HL-60 (cell line): ENCODE measurements around the gene RUNX3.

ENCODE experiments used
- DNase-seq, 2 experiments: peaks; one replicate each; pipeline ENCODE4 v3.0.0-alpha.2; 2010 to 2020; ENCODE audit warnings: low read depth in 1 of 2, low spot score in 1 of 2
- H3K27ac ChIP-seq: fragments of 250-450 bp; sonication (Bioruptor Pico); replicated peaks from 2 replicates; pipeline ENCODE4 v1.5.1; 2020; ENCODE audit warnings: mild to moderate bottlenecking, moderate library complexity
- H3K27me3 ChIP-seq: fragments of 250-450 bp; sonication (Bioruptor Pico); 2 replicates; pipeline ENCODE4 v1.5.1; 2021; ENCODE audit warnings: mild to moderate bottlenecking, moderate library complexity; ENCODE audit not compliant: insufficient read depth, poor library complexity, severe bottlenecking
- H3K4me3 ChIP-seq: replicated peaks from 2 replicates; pipeline ENCODE4 v1.5.1; 2011; ENCODE audit warnings: mild to moderate bottlenecking, control low read depth, low read length; ENCODE audit not compliant: insufficient read depth
- GABPA ChIP-seq: IDR thresholded peaks from 2 replicates; pipeline ENCODE4 v1.6.1; 2012; ENCODE audit warnings: low read depth
- POLR2AphosphoS5 ChIP-seq: IDR thresholded peaks from 2 replicates; pipeline ENCODE4 v1.6.1; 2012; ENCODE audit warnings: low read depth
- SPI1 ChIP-seq: IDR thresholded peaks from 2 replicates; pipeline ENCODE4 v1.6.1; 2012; ENCODE audit warnings: low read depth, mild to moderate bottlenecking, borderline replicate concordance
- TF ChIP-seq, protein P1 (sequence below): IDR thresholded peaks from one replicate; pipeline ENCODE4 v1.5.1; 2011; ENCODE audit warnings: low read length, control low read depth, inconsistent platforms; ENCODE audit not compliant: insufficient read depth
- TF ChIP-seq, protein P2 (sequence below): IDR thresholded peaks from 2 replicates; pipeline ENCODE4 v1.6.1; 2012; ENCODE audit warnings: low read depth; ENCODE audit not compliant: insufficient replicate concordance

RUNX3 gene

DNA sequence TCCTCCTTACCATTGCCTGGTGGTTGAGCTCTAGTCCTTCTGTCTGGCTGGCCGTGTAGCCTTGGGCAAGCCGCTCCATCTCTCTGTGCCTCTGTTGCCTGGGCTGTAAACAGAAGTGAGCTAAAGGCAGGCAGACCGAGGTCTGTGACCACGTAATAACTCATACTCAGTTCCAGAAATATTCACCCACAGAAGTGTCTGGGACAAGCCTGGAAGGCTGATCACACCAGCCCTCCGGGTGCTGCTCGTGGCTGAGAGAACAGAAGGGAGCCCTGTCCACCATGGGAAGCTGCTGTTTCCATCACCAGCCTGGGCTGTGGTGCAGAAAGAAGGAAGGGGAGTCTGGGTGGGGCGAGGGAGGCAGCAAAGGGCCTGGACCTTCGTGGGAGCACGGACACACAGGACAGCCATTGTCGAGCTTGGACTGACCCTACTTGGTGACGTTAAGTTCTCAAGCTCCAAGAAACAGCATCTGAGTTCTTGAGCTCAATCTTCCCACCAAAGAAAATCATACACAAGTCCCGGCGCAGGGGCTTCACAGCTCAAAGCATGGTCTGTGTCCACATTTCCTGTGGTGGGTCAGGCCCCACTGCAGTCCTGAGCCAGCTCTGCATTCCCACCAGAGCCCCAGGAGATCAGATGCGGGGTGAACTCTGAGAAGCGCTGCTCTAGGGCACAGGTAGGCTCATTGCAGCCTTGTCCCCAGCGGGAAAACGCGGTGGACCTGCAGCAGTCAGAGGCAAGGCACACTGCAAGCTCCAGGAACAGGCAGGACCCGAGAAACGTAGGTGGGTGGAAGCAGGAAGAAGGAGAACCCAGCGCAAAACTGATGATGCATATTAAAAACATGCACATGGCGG lies 61.8 kb downstream of the RUNX3 start:
- TF ChIP-seq, protein P1, sequence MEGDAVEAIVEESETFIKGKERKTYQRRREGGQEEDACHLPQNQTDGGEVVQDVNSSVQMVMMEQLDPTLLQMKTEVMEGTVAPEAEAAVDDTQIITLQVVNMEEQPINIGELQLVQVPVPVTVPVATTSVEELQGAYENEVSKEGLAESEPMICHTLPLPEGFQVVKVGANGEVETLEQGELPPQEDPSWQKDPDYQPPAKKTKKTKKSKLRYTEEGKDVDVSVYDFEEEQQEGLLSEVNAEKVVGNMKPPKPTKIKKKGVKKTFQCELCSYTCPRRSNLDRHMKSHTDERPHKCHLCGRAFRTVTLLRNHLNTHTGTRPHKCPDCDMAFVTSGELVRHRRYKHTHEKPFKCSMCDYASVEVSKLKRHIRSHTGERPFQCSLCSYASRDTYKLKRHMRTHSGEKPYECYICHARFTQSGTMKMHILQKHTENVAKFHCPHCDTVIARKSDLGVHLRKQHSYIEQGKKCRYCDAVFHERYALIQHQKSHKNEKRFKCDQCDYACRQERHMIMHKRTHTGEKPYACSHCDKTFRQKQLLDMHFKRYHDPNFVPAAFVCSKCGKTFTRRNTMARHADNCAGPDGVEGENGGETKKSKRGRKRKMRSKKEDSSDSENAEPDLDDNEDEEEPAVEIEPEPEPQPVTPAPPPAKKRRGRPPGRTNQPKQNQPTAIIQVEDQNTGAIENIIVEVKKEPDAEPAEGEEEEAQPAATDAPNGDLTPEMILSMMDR, result no peak
- TF ChIP-seq, protein P2, sequence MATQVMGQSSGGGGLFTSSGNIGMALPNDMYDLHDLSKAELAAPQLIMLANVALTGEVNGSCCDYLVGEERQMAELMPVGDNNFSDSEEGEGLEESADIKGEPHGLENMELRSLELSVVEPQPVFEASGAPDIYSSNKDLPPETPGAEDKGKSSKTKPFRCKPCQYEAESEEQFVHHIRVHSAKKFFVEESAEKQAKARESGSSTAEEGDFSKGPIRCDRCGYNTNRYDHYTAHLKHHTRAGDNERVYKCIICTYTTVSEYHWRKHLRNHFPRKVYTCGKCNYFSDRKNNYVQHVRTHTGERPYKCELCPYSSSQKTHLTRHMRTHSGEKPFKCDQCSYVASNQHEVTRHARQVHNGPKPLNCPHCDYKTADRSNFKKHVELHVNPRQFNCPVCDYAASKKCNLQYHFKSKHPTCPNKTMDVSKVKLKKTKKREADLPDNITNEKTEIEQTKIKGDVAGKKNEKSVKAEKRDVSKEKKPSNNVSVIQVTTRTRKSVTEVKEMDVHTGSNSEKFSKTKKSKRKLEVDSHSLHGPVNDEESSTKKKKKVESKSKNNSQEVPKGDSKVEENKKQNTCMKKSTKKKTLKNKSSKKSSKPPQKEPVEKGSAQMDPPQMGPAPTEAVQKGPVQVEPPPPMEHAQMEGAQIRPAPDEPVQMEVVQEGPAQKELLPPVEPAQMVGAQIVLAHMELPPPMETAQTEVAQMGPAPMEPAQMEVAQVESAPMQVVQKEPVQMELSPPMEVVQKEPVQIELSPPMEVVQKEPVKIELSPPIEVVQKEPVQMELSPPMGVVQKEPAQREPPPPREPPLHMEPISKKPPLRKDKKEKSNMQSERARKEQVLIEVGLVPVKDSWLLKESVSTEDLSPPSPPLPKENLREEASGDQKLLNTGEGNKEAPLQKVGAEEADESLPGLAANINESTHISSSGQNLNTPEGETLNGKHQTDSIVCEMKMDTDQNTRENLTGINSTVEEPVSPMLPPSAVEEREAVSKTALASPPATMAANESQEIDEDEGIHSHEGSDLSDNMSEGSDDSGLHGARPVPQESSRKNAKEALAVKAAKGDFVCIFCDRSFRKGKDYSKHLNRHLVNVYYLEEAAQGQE, result no peak
- TF ChIP-seq GABPA (no peak), POLR2AphosphoS5 (no peak), SPI1 (no peak)
- DNase-seq, result no peak
- Histone ChIP-seq H3K27me3 (no peaks in the 10 kb centered on the region), H3K4me3 (no peak overlapping the region), H3K27ac (no peak overlapping the region)

DNA sequence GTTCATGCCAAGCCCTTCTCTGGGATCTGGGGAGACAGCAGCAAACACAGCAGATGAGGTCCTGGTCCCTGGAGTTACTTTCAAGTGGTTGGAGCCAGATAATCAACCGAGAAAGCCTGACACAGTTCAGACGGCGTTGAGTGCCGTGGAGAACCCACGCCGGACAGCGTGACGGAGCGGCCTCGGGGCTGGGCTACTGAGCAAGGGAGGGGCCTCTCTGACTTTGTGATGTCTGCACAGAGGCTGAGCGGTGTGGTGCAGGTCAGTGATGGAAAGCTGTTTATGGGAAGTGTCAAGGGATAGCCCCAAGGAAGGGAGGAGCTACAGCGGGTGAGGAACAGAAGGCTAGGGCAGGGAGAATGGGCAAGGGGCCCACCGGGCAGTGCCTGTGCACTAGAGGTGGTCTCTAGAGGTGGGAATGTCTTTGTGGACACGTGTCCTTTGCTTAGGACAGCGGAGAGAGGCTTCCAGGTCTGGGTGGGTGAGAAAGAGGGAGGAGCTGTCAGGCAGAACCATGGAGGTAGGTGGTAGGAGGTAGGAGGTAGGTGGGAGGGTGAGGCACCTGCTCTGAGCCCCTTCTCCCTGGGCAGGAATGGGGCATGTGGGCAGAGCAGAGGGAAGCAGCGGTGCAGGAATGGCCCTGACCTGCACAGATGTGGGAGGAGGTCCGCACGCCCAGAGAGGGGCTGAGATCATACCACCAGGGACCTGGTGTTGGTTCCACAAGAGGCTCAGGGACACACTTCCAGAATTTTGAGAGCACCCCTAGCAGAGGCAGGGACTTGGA lies 62.8 kb downstream of the RUNX3 start:
- no peak for DNase-seq
- Histone ChIP-seq H3K27me3 (no peaks in the 10 kb centered on the region), H3K4me3 (no peak overlapping the region), H3K27ac (no peak overlapping the region)
- TF ChIP-seq GABPA, result no peak
- TF ChIP-seq, protein P1, result no peak
- TF ChIP-seq, protein P2, result no peak

DNA sequence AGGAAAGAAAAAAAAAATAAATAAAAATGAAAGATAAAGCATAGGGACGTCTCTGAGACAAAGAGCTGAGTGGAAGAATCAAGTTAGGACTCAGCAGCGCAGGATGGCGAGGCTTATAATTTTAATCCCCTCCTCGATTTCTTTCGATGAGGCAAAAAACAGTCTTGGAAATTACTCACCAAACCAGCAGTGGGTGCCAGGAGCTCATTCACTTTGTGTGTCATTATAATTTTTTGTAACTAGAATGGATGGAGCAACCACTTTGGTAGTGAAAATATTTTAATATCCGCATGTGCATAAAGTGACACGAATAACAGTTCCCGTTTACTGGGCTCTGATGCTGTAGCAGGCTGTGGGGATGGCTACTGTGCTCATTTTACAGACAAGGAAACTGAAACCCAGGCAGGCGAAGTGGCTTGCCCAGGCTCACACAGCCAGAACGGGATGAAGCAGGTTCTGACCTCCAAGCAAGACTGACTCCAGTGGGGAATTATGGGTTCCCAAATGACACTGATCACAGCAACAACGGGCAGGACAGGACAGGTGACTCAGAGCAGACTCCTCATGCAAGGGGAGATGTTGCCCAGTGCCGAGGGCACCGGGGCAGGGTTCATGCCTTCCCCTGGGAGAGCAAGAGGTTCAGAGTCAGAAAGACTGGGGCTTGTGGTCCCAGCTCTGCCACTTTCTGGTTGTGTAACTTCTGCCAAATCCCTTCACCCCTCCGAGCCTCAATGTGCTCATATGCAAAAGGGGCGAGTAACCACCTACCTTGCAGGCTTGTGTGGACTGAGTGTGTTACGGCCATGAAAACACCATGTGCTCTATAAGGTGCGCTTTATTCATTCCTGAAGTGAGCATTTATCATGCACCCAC lies 63.6 kb downstream of the RUNX3 start:
- DNase-seq, result no peak
- Histone ChIP-seq H3K4me3 (no peak overlapping the region), H3K27me3 (no peaks in the 10 kb centered on the region), H3K27ac (no peak overlapping the region)
- TF ChIP-seq, protein P1, result no peak
- TF ChIP-seq POLR2AphosphoS5 (no peak), GABPA (no peak), SPI1 (no peak)
- TF ChIP-seq, protein P2, result no peak
